Measurements from ENCODE around the gene RTL5.

Gene RTL5

DNA sequence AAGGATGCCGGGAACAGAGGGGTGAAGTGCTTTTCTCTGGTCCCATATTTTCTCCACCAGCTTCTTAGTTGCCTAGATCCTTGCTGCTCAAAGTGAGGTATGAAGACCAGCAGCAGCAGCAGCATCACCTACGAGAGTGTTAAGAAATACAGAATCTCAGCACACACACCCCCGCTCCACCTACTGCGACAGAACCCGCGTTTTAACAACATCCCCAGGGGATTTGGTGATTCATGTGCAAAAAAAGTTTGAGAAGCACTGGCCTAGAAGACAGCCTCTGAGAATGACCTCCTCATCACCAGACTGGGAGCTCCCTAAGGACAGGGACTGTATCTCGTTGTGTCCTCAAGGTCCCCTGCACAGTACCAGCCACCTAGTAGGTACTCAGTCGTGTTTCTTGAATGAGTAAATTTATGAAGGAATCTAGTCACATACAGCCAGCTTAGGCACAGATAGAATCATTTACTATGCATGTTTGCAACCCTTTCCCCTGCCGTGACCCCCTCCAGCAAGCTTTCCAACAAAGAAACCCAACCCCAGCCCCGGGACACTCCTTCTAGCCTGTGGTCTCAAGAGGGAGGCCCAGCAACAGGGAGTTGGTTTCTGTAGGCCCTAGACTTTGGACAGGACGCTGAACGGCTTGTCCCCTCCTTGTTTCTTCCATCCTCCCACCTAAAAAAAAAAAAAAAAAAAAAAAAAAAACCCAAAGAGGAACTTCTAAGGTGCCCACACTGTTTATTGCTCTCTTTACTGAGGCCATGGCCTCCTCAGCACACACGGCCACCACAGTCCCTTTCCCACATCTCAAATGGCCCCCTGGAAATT is 21.5 kb downstream of the RTL5 start:
- no peak for DNase-seq

GRCh38 chrX:72108666-72109065 is 23.0 kb downstream of the RTL5 start:
- DNase-seq, result no peak

GRCh38 chrX:72107841-72108595 is 23.7 kb downstream of the RTL5 start:
- DNase-seq, result no peak

- no peak for DNase-seq
Measured at GRCh38 chrX:72107320-72107719, 24.4 kb downstream of the RTL5 start.

DNA sequence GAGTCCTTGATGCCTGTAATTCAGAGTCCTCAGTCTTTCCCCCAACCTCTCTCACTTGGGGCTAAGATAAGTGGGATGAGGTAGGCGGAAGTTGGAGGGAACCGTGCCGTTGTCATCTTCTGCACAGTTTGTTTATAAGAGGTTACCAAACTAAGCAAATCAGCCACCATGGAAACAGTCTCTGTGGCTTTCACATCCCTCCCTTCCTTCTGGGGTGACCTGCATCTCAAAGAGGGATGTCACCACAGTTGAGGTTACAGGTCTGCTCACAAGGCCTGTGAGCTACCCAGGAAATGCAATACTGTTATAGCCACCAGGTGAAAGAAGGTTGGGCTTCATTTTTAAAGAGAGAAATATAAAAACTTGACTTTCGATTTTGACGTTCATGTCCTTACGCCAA is 26.3 kb downstream of the RTL5 start:
- DNase-seq, result no peak

DNA sequence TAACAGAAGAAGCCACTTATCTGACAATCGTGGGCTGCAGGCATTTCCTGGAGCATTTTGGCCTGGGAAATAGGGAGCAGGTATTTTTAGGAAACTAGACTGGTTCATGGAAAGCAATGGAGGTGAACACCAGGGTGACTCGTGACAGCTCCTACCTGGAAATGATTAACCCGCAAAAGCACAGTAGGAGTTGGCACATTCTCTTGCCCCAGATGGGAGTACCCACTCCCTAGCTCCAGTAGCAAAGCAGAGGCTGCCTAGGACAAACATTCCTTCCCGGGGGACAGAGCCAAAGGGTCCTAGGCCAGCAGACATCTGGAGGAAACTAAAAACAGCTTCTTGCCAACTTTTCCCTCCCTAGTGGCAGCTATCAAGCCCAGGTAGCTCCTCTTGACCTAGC is 29.0 kb downstream of the RTL5 start:
- no peak for DNase-seq

- DNase-seq, result no peak
Measured at GRCh38 chrX:72102126-72102525, 29.6 kb downstream of the RTL5 start.

DNA sequence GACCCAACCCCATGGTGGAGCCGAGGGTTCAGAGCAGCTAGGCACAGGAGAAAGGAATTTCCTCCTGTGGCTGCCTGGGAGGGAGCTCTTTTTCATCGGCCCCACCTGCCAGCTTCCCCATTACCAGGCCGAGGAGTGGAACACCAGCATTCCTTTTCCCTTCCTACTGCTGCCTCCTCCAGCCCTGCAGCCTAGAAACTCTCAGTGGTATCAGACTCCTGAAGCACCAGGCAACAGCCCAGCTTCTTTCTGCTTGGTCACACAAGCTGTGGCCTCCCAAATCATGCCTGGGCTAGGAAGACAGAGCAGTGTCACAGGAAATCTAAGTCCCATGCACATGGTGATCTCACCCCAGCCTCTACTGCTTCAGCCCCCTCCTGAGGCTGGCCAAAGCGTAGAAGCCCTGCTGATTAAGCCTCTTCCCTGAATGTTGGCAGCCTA is 30.1 kb downstream of the RTL5 start:
- no peak for DNase-seq

DNA sequence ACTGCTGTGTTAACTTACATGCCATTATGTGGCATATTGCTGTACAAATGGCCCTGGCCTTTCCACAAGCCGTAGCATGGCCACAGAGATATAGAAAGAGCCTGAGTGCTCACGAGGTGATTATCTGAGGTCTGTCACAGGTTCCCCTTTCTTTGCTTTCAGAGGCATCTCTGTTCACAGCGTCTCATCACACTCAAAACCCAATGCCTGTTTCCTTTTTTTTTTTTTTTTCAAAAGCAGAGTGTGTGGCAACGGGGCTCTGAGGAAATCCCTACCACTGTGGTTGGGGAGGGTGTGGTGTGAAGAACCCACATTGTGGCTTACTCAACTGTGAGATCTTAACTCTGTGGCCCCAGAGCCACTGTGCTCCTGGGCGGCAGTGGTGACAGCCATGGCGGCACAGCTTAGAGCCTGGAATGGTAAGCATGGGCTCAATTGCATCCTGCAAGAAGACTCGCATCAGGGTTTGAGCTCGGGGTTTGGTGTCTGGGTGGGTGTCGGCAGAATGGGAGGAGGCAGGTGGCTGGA is 30.8 kb downstream of the RTL5 start:
- DNase-seq, result no peak

DNA sequence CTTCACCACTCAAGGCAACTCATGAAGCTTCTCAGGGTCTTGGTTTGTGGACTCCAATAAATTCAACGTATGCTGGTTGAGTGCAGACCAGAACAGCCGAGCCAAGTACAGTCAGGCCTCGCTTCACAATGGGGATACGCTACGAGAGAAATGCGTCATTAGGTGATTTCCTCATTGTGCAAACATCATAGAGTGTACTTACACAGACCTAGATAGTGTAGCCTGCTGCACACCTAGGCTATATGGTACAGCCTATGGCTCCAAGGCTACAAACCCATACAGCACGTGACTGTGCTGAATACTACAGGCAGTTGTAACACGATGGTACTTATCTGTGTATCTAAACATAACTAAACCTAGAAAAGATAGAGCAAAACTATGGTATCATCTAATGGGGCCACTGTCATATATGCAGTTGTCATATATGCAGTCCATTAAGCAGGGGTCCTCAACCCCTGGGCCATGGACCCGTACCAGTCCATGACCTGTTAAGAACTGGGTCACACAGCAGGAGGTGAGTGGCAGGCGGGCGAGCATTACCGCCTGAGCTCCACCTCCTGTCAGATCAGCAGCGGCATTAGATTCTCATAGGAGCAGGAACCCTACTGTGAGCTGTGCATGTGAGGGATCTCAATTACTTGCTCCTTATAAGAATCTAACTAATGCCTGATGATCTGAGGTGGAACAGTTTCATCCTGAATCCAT is 31.5 kb downstream of the RTL5 start:
- DNase-seq, result no peak

DNA sequence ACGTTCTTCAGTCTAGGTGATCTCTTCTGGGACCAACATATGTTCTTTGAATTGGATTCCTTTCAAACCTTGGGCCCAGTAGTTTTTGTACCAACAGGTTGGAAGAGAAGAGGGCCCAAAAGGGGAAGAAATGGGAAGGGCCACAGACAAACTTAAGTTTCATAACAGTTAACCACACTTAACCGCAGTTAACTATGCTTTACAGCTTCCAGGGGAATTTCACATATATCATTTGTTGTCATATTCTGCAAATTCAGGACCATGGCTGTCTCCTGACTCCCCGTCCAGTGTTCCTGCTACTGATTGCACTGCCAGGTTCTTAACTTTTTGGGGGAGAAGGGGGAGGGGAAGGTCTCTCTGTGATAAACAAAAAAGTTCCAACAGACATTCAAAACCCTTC is 34.6 kb downstream of the RTL5 start:
- DNase-seq, result no peak

DNA sequence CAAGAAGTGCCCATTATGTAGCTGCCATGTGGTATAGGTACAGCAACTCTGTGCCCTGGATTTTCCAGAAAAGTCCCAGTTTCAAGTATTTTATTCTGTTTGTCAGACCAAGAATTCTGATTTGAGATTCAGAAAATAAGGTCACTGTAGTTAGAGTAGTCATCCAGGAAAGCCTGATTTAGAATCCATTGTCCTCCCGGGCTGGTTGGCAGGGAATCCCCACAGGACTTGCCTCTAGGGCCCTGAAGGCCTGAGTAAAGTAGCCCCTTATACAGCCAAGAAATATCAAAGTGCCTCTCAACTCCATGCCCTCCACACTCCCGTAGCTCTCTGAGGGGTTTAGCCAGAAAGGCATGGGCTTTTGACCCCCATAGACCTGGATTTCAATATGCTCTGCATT is 36.3 kb downstream of the RTL5 start:
- DNase-seq, result no peak

- DNase-seq, result peak in 5 of 56 donors; percentile 2 to 5 (median 2)
Measured at GRCh38 chrX:72094894-72095293, 36.8 kb downstream of the RTL5 start.

- no peak for DNase-seq
Measured at GRCh38 chrX:72089254-72089653, 42.5 kb downstream of the RTL5 start.

- DNase-seq, result peak in 4 of 56 donors; percentile 0 to 19 (median 8)
Measured at GRCh38 chrX:72088761-72089160, 43.0 kb downstream of the RTL5 start.

GRCh38 chrX:72086995-72087394 is 44.7 kb downstream of the RTL5 start:
- no peak for DNase-seq

GRCh38 chrX:72084114-72084513 is 47.6 kb downstream of the RTL5 start:
- no peak for DNase-seq

GRCh38 chrX:72083291-72083690 is 48.4 kb downstream of the RTL5 start:
- DNase-seq, result no peak

DNA sequence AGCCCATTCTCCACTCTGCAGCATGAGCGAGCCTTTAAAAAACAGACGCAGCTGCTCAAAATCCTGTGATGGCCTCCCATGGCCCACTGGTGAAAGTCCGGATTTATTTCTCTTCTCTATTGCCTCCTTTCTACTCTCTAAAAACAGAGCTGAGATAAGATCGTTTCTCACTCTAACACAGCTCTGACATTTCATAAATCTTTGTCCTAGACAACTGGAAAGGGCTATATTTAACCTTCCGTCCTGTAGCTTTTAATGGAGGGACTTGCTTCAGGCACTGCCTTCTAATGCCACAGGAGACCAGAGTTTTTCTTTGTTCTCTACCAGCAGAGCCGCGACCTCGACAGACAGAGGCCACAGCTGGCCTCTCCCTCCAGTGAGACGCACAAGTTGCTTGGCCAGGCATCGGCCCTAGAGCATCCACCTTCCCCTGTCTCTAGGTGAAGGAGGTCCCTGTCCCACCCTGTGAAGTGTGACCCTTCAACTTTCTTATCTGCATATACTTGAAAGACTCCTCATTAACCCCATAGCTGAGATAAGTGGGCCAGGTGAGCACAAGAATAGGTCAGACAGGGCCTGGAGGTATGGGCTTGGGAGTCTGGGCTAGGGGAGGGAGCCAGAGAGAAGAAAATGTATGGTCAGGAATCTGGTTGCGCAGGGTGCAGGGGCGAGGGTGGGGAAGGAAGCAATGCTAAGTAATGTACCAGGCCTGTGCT is 50.0 kb downstream of the RTL5 start:
- no peak for DNase-seq

- DNase-seq, result no peak
Measured at GRCh38 chrX:72080800-72081199, 50.9 kb downstream of the RTL5 start.

DNA sequence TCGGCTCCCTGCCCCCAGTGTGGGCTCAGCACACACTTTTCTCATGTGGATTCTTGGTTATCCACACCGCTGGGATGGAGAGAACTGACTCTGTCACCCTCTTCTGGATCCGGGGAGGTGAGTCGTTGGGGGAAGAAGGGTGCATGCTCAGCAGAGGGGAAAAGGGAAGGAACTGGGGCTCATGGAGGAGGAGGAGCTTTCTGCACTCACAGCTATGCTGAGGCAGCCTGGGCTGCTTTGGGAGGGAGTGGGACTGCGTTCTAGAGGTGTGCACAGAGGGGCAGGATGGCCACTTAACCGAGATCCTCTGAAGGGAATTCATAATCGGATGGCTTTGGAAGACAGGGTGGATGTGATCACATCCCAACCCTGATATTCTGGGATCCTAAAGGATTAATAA is 51.6 kb downstream of the RTL5 start:
- no peak for DNase-seq

All from amygdala (tissue), 56 donors.